Esophagus (tissue), 2 donors: ENCODE data around the gene OSBPL2. TPM values are rescaled to one million over a fixed set of nuclear protein-coding genes. Genes with fewer than 3 reads are reported as not detected.

ENCODE experiments used
- H3K27ac ChIP-seq, 2 donors: one replicate each; pipeline ENCODE4 v1.5.1; 2013; ENCODE audit warnings: low read depth in 2 of 2, mild to moderate bottlenecking in 2 of 2, inconsistent platforms in 1 of 2, low read length in 1 of 2, moderate library complexity in 1 of 2
- H3K27me3 ChIP-seq, 2 donors: one replicate each; pipeline ENCODE4 v1.6.1; 2013; ENCODE audit warnings: low read length in 2 of 2, control low read depth in 1 of 2, mild to moderate bottlenecking in 1 of 2; ENCODE audit not compliant: insufficient read depth in 2 of 2, control insufficient read depth in 1 of 2
- H3K36me3 ChIP-seq, 2 donors: one replicate each; pipeline ENCODE4 v1.6.1; 2013; ENCODE audit warnings: low read length in 1 of 2; ENCODE audit not compliant: control insufficient read depth in 2 of 2, insufficient read depth in 2 of 2
- H3K4me1 ChIP-seq, 2 donors: one replicate each; pipeline ENCODE4 v1.6.1; 2013; ENCODE audit warnings: low read length in 1 of 2; ENCODE audit not compliant: control insufficient read depth in 2 of 2, insufficient read depth in 2 of 2
- H3K4me3 ChIP-seq, 2 donors: one replicate each; pipeline ENCODE4 v1.5.1; 2013; ENCODE audit warnings: low read length in 2 of 2, mild to moderate bottlenecking in 2 of 2, low read depth in 1 of 2, moderate library complexity in 1 of 2
- H3K9me3 ChIP-seq, 2 donors: one replicate each; pipeline ENCODE4 v1.6.1; 2013; ENCODE audit warnings: mild to moderate bottlenecking in 2 of 2, low read depth in 1 of 2, low read length in 1 of 2, moderate library complexity in 1 of 2; ENCODE audit not compliant: control insufficient read depth in 2 of 2, insufficient read depth in 1 of 2
- WGBS, 2 donors: extraction: QIAGEN DNeasy Blood & Tissue Kit; methylation state at CpG; one replicate each; pipeline ENCODE4 v1.1.7; 2013; 5-methylcytosine and 5-hydroxymethylcytosine counted together
- polyA plus RNA-seq, 2 donors: library from polyadenylated mRNA; stranded (reverse); fragments of 200-250 nt; gene quantifications; one replicate each; pipeline ENCODE4 v1.2.3, GENCODE V29; 2013
- donor health status: healthy with polysubstance abuse.
- donor health status: Bipolar disorder and iron deficiency.

Gene OSBPL2
- polyA plus RNA-seq, 2 donors, result 31.2 to 32.3 TPM

DNA sequence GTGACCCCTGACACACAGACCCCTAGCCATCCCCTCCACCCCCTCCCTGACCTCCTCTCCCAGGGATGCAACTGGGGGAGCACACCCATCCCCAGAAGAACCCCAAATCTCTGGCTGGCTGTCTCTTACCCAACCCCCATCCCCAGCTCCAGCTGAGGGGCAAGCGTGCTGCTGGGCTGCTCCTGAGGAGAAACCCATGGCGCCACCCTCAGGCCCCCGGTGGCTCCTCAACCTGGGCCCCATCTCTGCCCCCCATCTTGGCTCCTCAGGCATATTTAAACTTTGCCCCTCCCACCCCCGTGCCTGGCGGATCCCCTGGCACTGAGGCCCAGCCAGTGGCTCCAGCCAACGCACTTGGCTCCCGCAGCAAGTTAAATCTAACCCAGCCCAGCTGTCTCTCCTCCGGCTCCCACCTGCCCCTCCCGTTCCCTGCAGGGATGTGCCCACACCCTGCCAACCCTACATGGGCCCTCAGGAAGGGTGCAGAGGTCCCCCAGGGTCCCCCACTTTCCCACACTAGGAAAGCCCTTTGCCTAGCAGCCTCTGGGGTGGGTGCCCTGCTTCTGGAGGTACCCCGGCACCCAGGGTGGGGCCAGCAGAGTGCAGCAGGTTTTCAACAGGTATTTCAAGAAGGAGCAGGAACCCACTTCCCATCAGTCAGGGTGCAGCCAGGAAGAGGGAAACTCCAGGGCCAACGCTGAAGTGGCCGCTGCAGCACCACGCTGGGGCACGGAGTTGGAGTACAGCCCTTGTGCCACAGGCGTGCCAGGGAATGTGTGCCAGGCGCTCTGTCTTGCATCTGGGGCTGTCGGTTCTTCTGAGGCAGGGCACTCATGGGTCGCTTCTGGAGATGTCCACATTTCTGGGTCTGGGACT, 5.3 kb upstream of the OSBPL2 start:
- WGBS, 2 donors, result 39 to 49% methylated on average over 18 of the region's 18 CpGs
- H3K27me3 ChIP-seq, result no peaks in the 10 kb centered on the region
- H3K36me3 ChIP-seq, result no peaks in the 10 kb centered on the region
- peaks cover 0 to 10% of the 10 kb centered on the region in 2 donors for H3K9me3 ChIP-seq
- peaks cover 6 to 28% of the 10 kb centered on the region in 2 donors for H3K4me1 ChIP-seq
- H3K27ac ChIP-seq, result peak overlapping the region; percentile 24 to 66
- H3K4me3 ChIP-seq, result no peak overlapping the region

DNA sequence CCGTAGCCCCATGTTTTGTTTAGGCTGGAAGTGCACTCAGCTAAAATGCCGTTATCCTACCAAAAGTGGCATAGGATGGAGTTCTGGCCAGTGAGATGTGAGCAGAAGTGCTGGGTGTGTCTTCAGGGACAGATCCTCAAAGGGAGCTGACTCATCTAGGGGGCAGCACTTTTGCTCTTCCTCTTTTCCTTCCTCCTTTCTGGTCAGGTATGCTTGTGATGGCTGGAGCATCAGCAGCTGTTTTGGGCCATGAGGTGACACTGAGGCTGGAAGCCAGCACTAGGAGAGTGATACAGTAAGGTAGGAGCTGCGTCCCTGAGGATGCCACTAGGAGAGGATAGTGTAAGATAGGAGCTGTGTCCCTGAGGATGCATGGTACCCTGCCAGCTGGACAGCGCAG, 4.6 kb upstream of the OSBPL2 start:
- peak overlapping the region; percentile 24 to 66 for H3K27ac ChIP-seq
- no peak overlapping the region for H3K4me3 ChIP-seq
- WGBS, 2 donors, result 78 to 87% methylated on average over 4 of the region's 4 CpGs
- peaks cover 2 to 22% of the 10 kb centered on the region in 2 donors for H3K4me1 ChIP-seq
- H3K36me3 ChIP-seq, result no peaks in the 10 kb centered on the region
- no peaks in the 10 kb centered on the region for H3K27me3 ChIP-seq
- peaks cover 0 to 10% of the 10 kb centered on the region in 2 donors for H3K9me3 ChIP-seq

DNA sequence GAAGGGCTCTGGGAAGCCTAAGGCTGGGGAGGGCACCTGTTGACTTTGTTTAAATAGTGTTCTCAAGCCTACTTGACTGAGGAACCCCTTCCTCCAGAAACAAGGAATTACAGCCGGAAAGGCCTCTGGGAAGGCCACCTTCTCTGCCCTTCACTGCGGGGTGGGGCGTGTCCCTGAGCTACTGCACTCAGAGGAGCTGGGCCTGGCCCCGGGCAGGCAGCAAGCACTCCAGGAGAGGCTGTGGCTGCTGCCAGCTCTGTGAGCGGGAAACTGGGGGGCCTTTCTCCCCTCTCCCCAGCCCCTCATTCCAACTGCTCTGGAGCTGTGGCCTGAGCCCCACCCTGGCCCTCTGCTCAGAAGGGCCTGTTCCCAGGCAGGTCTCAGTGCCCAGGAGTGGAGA, 4.0 kb upstream of the OSBPL2 start:
- H3K4me1 ChIP-seq, result peaks cover 2 to 21% of the 10 kb centered on the region in 2 donors
- 55 to 65% methylated on average over 5 of the region's 5 CpGs for WGBS, 2 donors
- H3K27ac ChIP-seq, result no peak overlapping the region
- H3K36me3 ChIP-seq, result no peaks in the 10 kb centered on the region
- no peaks in the 10 kb centered on the region for H3K27me3 ChIP-seq
- no peak overlapping the region for H3K4me3 ChIP-seq
- peaks cover 0 to 8% of the 10 kb centered on the region in 2 donors for H3K9me3 ChIP-seq

DNA sequence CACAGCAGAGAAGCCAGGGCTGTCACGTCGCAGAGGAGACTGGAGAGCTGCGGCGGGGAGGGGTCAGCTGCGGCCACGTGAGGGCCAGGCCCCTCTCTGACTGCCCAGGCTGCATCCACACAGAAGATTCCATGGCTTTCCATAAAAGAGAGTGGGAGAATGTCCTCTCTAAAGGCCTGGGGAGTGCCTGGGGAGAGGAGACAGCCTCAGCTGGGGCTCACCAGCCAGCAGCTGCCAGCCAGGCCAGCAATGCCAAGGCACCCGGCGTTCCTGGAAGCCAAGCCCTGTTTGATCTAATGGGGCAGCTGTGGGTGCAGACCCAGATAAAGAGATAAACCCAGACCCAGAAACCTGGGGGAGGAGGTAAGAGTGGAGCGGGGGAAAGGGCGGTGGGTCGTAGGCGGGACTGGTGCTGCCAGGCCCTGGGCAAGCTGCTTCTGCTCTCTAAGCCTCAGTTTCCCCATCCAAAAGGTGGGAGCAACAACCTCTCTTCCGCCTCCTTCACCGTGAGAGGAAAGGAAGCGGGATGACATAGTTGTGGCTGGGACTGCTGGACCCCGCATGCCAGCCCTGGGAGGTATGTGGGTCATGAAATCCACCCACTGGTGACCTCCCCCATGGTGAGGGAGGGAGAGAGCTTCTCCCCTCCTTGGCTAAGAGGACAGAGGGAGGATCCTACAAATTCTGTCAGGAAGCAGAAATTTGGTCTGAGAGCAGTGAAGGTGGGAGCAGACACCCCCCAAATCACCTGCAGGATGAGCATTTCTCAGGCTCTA, 3.1 kb upstream of the OSBPL2 start:
- no peaks in the 10 kb centered on the region for H3K27me3 ChIP-seq
- H3K36me3 ChIP-seq, result no peaks in the 10 kb centered on the region
- 73 to 77% methylated on average over 16 of the region's 16 CpGs for WGBS, 2 donors
- peaks cover 0 to 6% of the 10 kb centered on the region in 2 donors for H3K9me3 ChIP-seq
- no peak overlapping the region for H3K4me3 ChIP-seq
- peaks cover 2 to 24% of the 10 kb centered on the region in 2 donors for H3K4me1 ChIP-seq
- no peak overlapping the region for H3K27ac ChIP-seq

DNA sequence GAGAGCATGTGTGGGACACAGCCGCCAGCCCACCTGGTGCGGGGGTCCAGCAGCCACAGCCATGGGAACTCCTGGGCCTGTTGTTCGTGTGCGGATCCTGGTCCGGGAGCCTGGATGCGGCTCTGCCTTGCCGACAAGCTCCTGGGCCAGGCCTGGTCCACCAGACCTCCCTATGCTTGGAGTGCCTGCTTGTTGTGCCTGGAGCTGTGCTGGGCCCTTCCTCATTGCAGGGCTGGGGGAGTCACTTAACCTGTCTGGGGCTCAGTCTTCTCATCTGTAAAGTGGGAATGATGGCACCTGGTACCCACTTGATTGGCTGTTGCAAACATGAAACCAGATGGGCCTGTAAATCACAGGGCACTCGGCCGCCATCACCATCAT, 2.6 kb upstream of the OSBPL2 start:
- Histone ChIP-seq H3K27ac (no peak overlapping the region), H3K4me3 (no peak overlapping the region), H3K9me3 (peaks cover 0 to 4% of the 10 kb centered on the region in 2 donors), H3K4me1 (peaks cover 2 to 26% of the 10 kb centered on the region in 2 donors), H3K36me3 (no peaks in the 10 kb centered on the region), H3K27me3 (no peaks in the 10 kb centered on the region)
- 94 to 95% methylated on average over 9 of the region's 9 CpGs for WGBS, 2 donors

DNA sequence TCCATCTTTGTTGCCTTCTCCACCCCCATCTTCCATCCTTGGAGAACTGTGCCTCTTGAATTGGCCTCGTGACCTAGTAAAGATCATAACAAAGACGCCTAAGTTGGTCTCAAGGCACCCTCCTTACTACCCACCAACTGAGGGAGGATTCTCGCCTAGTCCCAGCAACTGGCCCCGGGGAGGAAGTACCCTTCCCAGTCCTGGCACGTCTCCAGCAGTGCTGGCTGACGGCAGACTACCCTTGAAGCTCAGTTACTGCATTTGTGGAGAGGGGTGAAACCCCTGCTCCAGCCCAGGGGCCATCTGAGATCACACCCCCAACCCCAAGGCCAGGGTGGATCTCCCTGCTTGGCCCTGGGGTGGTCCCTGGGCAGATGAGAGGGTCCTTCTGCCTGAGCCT, 2.1 kb upstream of the OSBPL2 start:
- Histone ChIP-seq H3K27ac (no peak overlapping the region), H3K27me3 (no peaks in the 10 kb centered on the region), H3K9me3 (peaks cover 0 to 4% of the 10 kb centered on the region in 2 donors), H3K36me3 (no peaks in the 10 kb centered on the region), H3K4me1 (peaks cover 2 to 28% of the 10 kb centered on the region in 2 donors), H3K4me3 (no peak overlapping the region)
- 55 to 64% methylated on average over 6 of the region's 6 CpGs for WGBS, 2 donors

DNA sequence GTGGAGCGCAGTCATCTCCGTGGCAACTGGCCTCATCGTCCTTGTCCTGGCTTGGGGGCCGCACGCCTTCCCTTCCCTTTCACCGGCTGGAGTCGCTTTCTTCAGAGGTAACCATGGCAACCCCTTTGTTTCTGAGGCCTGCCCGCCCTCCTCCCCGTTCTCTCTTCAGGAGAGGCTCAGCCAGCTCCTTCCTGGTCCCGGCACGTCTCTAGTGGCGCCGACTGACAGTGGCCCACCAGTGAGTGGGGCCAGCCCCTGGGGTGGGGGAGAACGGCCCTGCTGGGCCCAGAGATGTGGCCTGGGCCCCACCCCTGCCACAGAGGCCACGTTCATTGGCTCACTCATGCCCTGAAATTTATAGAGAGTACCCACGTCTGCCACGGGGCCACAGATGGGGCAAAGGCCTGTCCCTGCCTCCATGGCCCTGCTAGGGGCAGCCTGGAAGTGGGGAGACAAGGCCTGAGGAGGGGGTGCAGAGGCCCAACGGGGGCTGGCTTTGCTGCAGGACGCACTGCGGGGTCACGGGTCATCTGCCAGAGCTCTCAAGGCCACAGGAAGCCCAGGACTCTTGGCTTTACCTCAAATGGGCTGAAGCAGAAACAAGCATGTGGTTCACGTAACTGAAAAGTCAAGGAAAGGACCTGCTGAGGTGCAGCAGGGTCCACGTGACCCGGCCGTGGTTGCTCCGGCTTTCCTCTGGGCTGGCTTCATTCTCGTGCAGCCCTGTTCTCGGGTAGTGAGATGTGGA, 1.4 kb upstream of the OSBPL2 start:
- no peaks in the 10 kb centered on the region for H3K36me3 ChIP-seq
- H3K27ac ChIP-seq, result no peak overlapping the region
- peaks cover 0 to 4% of the 10 kb centered on the region in 2 donors for H3K9me3 ChIP-seq
- WGBS, 2 donors, result 65 to 66% methylated on average over 28 of the region's 28 CpGs
- H3K4me3 ChIP-seq, result peak overlapping the region in 1 of 2 donors; percentile 1
- no peaks in the 10 kb centered on the region for H3K27me3 ChIP-seq
- peaks cover 2 to 28% of the 10 kb centered on the region in 2 donors for H3K4me1 ChIP-seq

DNA sequence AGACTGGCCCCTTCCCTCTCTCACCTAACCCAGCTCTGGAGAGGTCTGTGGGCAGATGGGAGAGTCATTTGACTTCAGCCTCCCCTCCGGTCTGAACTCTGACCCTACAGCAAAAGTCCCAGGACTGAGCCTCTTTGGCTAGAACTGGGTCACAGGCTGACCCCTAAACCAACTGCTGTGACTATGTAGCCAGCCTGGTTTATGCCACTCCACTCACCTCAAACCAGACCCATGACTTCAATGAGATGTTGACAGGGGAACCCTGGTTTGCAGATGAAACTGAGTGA, 864 bp upstream of the OSBPL2 start:
- 60 to 81% methylated on average over 1 of the region's 1 CpG for WGBS, 2 donors
- peaks cover 0 to 4% of the 10 kb centered on the region in 2 donors for H3K9me3 ChIP-seq
- H3K4me1 ChIP-seq, result peaks cover 2 to 27% of the 10 kb centered on the region in 2 donors
- H3K27ac ChIP-seq, result peak overlapping the region in 1 of 2 donors; percentile 58
- H3K4me3 ChIP-seq, result no peak overlapping the region
- peaks cover 0 to under 1% of the 10 kb centered on the region in 2 donors for H3K36me3 ChIP-seq
- H3K27me3 ChIP-seq, result no peaks in the 10 kb centered on the region

DNA sequence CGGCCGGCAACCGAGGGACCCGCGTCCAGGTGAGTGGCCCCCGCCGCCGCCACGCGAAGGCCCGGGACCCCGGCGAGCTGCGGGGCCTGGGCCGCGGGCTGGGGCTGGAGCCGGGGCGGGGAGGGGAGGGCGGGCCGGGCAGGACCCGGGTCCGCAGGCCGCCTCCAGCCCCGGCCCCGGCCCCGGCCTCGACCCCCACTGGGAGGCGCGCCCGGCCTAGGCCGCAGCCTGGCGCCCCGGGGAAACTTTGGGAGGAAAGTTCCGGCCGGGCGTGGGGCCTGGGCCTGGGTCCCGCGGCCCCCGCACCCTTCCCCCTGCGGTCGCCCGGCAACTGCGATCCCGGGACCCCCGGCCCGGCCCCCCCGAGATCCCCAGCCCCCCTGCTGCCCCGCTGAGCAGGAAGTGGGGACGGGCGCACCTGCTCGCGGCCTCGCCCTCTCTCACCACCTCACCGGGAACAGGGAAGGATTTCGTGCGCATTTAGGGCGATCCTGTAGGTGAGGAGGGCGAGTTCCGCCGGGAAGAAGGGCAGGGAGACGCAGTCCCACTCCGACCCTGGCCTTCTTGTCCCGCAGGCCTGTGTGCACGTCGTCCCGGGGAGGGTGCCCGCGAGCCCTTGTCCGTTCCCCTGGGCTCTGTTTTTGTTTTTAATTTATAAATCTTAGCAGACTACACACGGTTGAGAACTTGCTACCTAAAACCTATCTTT, 402 bp downstream of the OSBPL2 start:
- peaks cover 0 to 8% of the 10 kb centered on the region in 2 donors for H3K36me3 ChIP-seq
- H3K27me3 ChIP-seq, result no peaks in the 10 kb centered on the region
- H3K9me3 ChIP-seq, result peaks cover 0 to 2% of the 10 kb centered on the region in 2 donors
- peaks cover 4 to 22% of the 10 kb centered on the region in 2 donors for H3K4me1 ChIP-seq
- H3K27ac ChIP-seq, result peak overlapping the region; percentile 90 to 92
- 0 to 1% methylated on average over 45 to 70 of the region's 70 CpGs for whole genome bisulfite sequencing, 2 donors
- H3K4me3 ChIP-seq, result peak overlapping the region; percentile 61 to 87
